Kidney (tissue), 14 donors: Measurements from ENCODE around the gene SART1. TPM values are rescaled to one million over a fixed set of nuclear protein-coding genes. Genes with fewer than 3 reads are reported as not detected.
A peak's percentile ranks its signal among the peaks of the same experiment; 100 is the strongest.

Experiments used
- DNase-seq, 5 donors: peaks; one replicate each; pipeline ENCODE4 v3.0.0-alpha.2; 2013 to 2020
- FAIRE-seq: peaks from 2 replicates; lab custom pipeline; 2012; peaks lifted over from hg19 to GRCh38; lab: Jason Lieb, UNC
- H3K27ac ChIP-seq, 2 donors: one replicate each; pipeline ENCODE4 v1.7.0; 2013; ENCODE audit warnings: low read depth in 2 of 2, low read length in 2 of 2, inconsistent platforms in 1 of 2
- H3K27me3 ChIP-seq: one replicate; pipeline ENCODE4 v1.7.1; 2013; ENCODE audit warnings: low read length, inconsistent platforms; ENCODE audit not compliant: control insufficient read depth, insufficient read depth
- H3K36me3 ChIP-seq, 3 donors: one replicate each; pipeline versions ENCODE4 v1.7.0 to v1.7.1; 2013; ENCODE audit warnings: low read length in 3 of 3, control low read depth in 1 of 3, inconsistent platforms in 1 of 3; ENCODE audit not compliant: insufficient read depth in 3 of 3, control insufficient read depth in 2 of 3
- H3K4me1 ChIP-seq, 3 donors: one replicate each; pipeline versions ENCODE4 v1.7.0 to v1.7.1; 2013; ENCODE audit warnings: low read length in 3 of 3, inconsistent platforms in 1 of 3, low read depth in 1 of 3; ENCODE audit not compliant: control insufficient read depth in 2 of 3, insufficient read depth in 2 of 3
- H3K4me3 ChIP-seq, 3 donors: one replicate each; pipeline versions ENCODE4 v1.7.0 to v1.8.1; 2013; ENCODE audit warnings: low read length in 3 of 3, control low read depth in 1 of 3, inconsistent platforms in 1 of 3
- H3K9ac ChIP-seq, 3 donors: one replicate each; pipeline versions ENCODE4 v1.7.0 to v1.7.1; 2013; ENCODE audit warnings: low read length in 3 of 3, control low read depth in 1 of 3, inconsistent platforms in 1 of 3
- H3K9me3 ChIP-seq, 3 donors: one replicate each; pipeline versions ENCODE4 v1.7.0 to v1.7.1; 2013; ENCODE audit warnings: low read length in 3 of 3, control low read depth in 1 of 3, inconsistent platforms in 1 of 3; ENCODE audit not compliant: control insufficient read depth in 2 of 3, insufficient read depth in 1 of 3
- intact Hi-C: fragments of 100-400 bp; cut with DNase I; formaldehyde crosslinking; loops from one replicate; pipeline ENCODE4 v1.11.1; 2022
- polyA plus RNA-seq: library from polyadenylated mRNA; stranded (reverse); fragments of 350-450 nt; fragmentation: Illumina TruSeq; extraction: RNeasy Lipid Tissue Mini Kit (QIAGEN cat#74804); gene quantifications from one replicate; pipeline ENCODE4 v1.2.3, GENCODE V29; 2014; ENCODE audit warnings: low read depth, low replicate concordance; ENCODE audit not compliant: insufficient read depth
- total RNA-seq: library from RNA; stranded (reverse); fragmentation: NEBNext Ultra II Directional; extraction: Animal tissue kit (Norgen Biotek cat#: 25700); gene quantifications from one replicate; pipeline ENCODE4 v1.2.1, GENCODE V29; 2021
- TF ChIP-seq, protein P1 (sequence below): IDR thresholded peaks from 3 replicates; pipeline ENCODE4 v1.5.1; 2012; ENCODE audit warnings: mild to moderate bottlenecking, moderate library complexity, borderline replicate concordance; ENCODE audit not compliant: insufficient read depth; ENCODE audit errors: extremely low read depth
- donor health status: control.
- donor health status: control.
- donor health status: control.
- donor health status: control.
- donor health status: control.
- donor health status: DM: yes; HTN: yes; CAD: no.
- donor health status: Normal renal cell carcinoma (clear cell type).

Gene SART1
- total and polyA plus RNA-seq, 2 donors from 2014 or later = 48.6 to 48.7 TPM

GRCh38 chr11:65945941-65946558, 15.5 kb upstream of the SART1 start:
- H3K27ac ChIP-seq = no peak overlapping the region
- intact Hi-C loops = no loop called here
- H3K9me3 ChIP-seq = no peaks in the 10 kb centered on the region
- no peak overlapping the region for H3K4me3 ChIP-seq
- DNase-seq = peak in 1 of 5 donors; percentile 16
- no peak overlapping the region for H3K9ac ChIP-seq
- TF ChIP-seq, protein P1, sequence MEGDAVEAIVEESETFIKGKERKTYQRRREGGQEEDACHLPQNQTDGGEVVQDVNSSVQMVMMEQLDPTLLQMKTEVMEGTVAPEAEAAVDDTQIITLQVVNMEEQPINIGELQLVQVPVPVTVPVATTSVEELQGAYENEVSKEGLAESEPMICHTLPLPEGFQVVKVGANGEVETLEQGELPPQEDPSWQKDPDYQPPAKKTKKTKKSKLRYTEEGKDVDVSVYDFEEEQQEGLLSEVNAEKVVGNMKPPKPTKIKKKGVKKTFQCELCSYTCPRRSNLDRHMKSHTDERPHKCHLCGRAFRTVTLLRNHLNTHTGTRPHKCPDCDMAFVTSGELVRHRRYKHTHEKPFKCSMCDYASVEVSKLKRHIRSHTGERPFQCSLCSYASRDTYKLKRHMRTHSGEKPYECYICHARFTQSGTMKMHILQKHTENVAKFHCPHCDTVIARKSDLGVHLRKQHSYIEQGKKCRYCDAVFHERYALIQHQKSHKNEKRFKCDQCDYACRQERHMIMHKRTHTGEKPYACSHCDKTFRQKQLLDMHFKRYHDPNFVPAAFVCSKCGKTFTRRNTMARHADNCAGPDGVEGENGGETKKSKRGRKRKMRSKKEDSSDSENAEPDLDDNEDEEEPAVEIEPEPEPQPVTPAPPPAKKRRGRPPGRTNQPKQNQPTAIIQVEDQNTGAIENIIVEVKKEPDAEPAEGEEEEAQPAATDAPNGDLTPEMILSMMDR = no peak
- no peaks in the 10 kb centered on the region for H3K4me1 ChIP-seq
- H3K36me3 ChIP-seq = no peaks in the 10 kb centered on the region
- H3K27me3 ChIP-seq = no peaks in the 10 kb centered on the region
- no peak for FAIRE-seq

- intact Hi-C loops = no loop called here
- Histone ChIP-seq H3K27me3 (no peaks in the 10 kb centered on the region), H3K4me1 (no peaks in the 10 kb centered on the region), H3K4me3 (no peak overlapping the region), H3K9ac (no peak overlapping the region), H3K9me3 (no peaks in the 10 kb centered on the region), H3K36me3 (no peaks in the 10 kb centered on the region), H3K27ac (no peak overlapping the region)
- no peak for FAIRE-seq
- DNase-seq = peak in 1 of 5 donors; percentile 36
- TF ChIP-seq, protein P1 = no peak
Measured at GRCh38 chr11:65946655-65947054, 14.9 kb upstream of the SART1 start.

DNA sequence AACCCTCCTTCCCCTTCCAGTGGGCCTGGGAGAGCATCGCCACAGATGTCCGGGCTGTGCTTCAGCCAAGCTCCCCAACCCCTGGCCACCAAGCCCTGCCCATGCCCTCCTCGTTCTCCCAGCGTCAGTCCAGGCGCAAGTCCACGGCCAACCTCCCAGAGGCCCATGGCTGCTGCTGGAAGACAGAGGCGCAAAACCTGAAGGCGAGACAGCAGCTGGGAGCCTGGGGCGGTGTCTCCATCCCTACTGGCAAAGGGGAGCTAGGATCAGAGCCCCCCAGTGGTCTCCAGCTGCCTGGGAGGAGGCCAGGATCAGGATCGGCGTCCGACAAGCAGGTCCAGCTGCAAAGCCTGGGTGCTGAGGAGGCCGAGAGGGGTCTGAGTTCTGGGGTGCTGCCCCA, 14.4 kb upstream of the SART1 start:
- no peak for FAIRE-seq
- Histone ChIP-seq H3K4me3 (no peak overlapping the region), H3K4me1 (no peaks in the 10 kb centered on the region), H3K36me3 (no peaks in the 10 kb centered on the region), H3K9ac (no peak overlapping the region), H3K27ac (no peak overlapping the region), H3K9me3 (no peaks in the 10 kb centered on the region), H3K27me3 (no peaks in the 10 kb centered on the region)
- DNase-seq = peak in 1 of 5 donors; percentile 70
- TF ChIP-seq, protein P1 = no peak
- intact Hi-C loops = no loop called here
